Measurements from ENCODE around the gene BLMH. TPM values are rescaled to one million over a fixed set of nuclear protein-coding genes. Genes with fewer than 3 reads are reported as not detected.

Gene BLMH
- polyA plus RNA-seq, 1 of the 3 experiments (the other 2 are of a cell fraction): 19.4 TPM

DNA sequence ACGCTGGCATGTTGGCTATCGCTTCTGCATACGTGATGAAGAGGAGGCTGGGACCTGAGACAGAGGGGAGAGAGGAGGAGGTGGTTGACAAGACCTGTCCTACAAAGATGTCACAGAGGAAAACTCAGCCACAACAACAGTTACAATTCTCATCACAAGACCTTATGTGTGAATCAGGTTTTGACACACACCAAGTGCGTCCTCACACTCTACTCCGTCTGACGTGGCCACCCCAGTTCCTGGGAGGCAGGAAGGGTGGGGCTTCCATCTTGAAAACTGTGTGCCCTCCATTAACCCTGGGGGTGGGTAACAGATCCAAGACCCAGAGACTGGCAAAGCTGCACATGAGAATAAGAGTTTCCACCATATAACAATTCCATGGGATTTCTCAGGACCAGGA lies 80.4 kb downstream of the BLMH start:
- Histone ChIP-seq H3K27me3 (ENCODE audit: insufficient read depth) (no peaks in the 10 kb centered on the region), H3K4me3 (ENCODE audit: low read depth in 2 of 2, low read length in 1 of 2) (no peak overlapping the region), H3K27ac (ENCODE audit: low read depth in 2 of 2, low read length in 1 of 2) (no peak overlapping the region), H3F3A (replicated peaks; ENCODE audit: insufficient read depth) (no peaks in the 10 kb centered on the region), H3K4me1 (ENCODE audit: control insufficient read depth in 1 of 2, insufficient read depth in 2 of 2, low read depth in 1 of 2, low read length in 1 of 2) (no peaks in the 10 kb centered on the region), H2AFZ (ENCODE audit: low read depth) (no peak overlapping the region), H3K9me2 (no peaks in the 10 kb centered on the region), H3K9ac (no peak overlapping the region), H4K20me1 (ENCODE audit: insufficient read depth) (no peaks in the 10 kb centered on the region), H3K4me2 (no peak overlapping the region), H3K79me2 (ENCODE audit: insufficient read depth) (no peaks in the 10 kb centered on the region), H3K9me3 (no peaks in the 10 kb centered on the region), H3K36me3 (replicated peaks in 1 of 2; ENCODE audit: control insufficient read depth in 1 of 2, insufficient read depth in 2 of 2, low read length in 1 of 2) (no peaks in the 10 kb centered on the region)
- WGBS (ENCODE audit: low lambda C conversion rate): 90% methylated on average over 3 of the region's 6 CpGs
- CTCF ChIA-PET: interaction anchor here (1.3 kb wide), 1 partner anchor 10 kb away, joined by 3 read pairs; no protein-coding TSS in a partner anchor
- TF ChIP-seq, protein P1, sequence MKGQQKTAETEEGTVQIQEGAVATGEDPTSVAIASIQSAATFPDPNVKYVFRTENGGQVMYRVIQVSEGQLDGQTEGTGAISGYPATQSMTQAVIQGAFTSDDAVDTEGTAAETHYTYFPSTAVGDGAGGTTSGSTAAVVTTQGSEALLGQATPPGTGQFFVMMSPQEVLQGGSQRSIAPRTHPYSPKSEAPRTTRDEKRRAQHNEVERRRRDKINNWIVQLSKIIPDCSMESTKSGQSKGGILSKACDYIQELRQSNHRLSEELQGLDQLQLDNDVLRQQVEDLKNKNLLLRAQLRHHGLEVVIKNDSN (IDR thresholded peaks at IDR 0.05; ENCODE audit: borderline replicate concordance, low read depth): no peak
- TF ChIP-seq FOSL2 (IDR thresholded peaks at IDR 0.05; ENCODE audit: borderline replicate concordance, low read depth): no peak
- TF ChIP-seq RXRA (IDR thresholded peaks at IDR 0.05; ENCODE audit: borderline replicate concordance, low read depth): no peak
- TF ChIP-seq, protein P2, sequence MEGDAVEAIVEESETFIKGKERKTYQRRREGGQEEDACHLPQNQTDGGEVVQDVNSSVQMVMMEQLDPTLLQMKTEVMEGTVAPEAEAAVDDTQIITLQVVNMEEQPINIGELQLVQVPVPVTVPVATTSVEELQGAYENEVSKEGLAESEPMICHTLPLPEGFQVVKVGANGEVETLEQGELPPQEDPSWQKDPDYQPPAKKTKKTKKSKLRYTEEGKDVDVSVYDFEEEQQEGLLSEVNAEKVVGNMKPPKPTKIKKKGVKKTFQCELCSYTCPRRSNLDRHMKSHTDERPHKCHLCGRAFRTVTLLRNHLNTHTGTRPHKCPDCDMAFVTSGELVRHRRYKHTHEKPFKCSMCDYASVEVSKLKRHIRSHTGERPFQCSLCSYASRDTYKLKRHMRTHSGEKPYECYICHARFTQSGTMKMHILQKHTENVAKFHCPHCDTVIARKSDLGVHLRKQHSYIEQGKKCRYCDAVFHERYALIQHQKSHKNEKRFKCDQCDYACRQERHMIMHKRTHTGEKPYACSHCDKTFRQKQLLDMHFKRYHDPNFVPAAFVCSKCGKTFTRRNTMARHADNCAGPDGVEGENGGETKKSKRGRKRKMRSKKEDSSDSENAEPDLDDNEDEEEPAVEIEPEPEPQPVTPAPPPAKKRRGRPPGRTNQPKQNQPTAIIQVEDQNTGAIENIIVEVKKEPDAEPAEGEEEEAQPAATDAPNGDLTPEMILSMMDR (IDR thresholded peaks at IDR 0.05): no peak
- TF ChIP-seq, protein P3, sequence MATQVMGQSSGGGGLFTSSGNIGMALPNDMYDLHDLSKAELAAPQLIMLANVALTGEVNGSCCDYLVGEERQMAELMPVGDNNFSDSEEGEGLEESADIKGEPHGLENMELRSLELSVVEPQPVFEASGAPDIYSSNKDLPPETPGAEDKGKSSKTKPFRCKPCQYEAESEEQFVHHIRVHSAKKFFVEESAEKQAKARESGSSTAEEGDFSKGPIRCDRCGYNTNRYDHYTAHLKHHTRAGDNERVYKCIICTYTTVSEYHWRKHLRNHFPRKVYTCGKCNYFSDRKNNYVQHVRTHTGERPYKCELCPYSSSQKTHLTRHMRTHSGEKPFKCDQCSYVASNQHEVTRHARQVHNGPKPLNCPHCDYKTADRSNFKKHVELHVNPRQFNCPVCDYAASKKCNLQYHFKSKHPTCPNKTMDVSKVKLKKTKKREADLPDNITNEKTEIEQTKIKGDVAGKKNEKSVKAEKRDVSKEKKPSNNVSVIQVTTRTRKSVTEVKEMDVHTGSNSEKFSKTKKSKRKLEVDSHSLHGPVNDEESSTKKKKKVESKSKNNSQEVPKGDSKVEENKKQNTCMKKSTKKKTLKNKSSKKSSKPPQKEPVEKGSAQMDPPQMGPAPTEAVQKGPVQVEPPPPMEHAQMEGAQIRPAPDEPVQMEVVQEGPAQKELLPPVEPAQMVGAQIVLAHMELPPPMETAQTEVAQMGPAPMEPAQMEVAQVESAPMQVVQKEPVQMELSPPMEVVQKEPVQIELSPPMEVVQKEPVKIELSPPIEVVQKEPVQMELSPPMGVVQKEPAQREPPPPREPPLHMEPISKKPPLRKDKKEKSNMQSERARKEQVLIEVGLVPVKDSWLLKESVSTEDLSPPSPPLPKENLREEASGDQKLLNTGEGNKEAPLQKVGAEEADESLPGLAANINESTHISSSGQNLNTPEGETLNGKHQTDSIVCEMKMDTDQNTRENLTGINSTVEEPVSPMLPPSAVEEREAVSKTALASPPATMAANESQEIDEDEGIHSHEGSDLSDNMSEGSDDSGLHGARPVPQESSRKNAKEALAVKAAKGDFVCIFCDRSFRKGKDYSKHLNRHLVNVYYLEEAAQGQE (IDR thresholded peaks at IDR 0.05; ENCODE audit: low read depth, low read length): no peak
- TF ChIP-seq, protein P4, sequence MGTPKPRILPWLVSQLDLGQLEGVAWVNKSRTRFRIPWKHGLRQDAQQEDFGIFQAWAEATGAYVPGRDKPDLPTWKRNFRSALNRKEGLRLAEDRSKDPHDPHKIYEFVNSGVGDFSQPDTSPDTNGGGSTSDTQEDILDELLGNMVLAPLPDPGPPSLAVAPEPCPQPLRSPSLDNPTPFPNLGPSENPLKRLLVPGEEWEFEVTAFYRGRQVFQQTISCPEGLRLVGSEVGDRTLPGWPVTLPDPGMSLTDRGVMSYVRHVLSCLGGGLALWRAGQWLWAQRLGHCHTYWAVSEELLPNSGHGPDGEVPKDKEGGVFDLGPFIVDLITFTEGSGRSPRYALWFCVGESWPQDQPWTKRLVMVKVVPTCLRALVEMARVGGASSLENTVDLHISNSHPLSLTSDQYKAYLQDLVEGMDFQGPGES (IDR thresholded peaks at IDR 0.05; ENCODE audit: low read depth, low read length): no peak
- TF ChIP-seq FOXJ3 (CRISPR knock-in tag; IDR thresholded peaks at IDR 0.05): no peak
- TF ChIP-seq, protein P5, sequence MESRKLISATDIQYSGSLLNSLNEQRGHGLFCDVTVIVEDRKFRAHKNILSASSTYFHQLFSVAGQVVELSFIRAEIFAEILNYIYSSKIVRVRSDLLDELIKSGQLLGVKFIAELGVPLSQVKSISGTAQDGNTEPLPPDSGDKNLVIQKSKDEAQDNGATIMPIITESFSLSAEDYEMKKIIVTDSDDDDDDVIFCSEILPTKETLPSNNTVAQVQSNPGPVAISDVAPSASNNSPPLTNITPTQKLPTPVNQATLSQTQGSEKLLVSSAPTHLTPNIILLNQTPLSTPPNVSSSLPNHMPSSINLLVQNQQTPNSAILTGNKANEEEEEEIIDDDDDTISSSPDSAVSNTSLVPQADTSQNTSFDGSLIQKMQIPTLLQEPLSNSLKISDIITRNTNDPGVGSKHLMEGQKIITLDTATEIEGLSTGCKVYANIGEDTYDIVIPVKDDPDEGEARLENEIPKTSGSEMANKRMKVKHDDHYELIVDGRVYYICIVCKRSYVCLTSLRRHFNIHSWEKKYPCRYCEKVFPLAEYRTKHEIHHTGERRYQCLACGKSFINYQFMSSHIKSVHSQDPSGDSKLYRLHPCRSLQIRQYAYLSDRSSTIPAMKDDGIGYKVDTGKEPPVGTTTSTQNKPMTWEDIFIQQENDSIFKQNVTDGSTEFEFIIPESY (IDR thresholded peaks at IDR 0.05; ENCODE audit: borderline replicate concordance, low read depth): no peak
- TF ChIP-seq JUND (IDR thresholded peaks at IDR 0.05): no peak
- no peak for TF ChIP-seq SMC3 (IDR thresholded peaks at IDR 0.05; ENCODE audit: low read depth, low read length)
- no peak for TF ChIP-seq ELF1 (IDR thresholded peaks at IDR 0.05)
- TF ChIP-seq, protein P6, sequence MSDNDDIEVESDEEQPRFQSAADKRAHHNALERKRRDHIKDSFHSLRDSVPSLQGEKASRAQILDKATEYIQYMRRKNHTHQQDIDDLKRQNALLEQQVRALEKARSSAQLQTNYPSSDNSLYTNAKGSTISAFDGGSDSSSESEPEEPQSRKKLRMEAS (IDR thresholded peaks at IDR 0.05; ENCODE audit: low read depth): no peak
- TF ChIP-seq, protein P7, sequence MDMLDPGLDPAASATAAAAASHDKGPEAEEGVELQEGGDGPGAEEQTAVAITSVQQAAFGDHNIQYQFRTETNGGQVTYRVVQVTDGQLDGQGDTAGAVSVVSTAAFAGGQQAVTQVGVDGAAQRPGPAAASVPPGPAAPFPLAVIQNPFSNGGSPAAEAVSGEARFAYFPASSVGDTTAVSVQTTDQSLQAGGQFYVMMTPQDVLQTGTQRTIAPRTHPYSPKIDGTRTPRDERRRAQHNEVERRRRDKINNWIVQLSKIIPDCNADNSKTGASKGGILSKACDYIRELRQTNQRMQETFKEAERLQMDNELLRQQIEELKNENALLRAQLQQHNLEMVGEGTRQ (IDR thresholded peaks at IDR 0.05; ENCODE audit: borderline replicate concordance, low read depth, low read length): no peak
- TF ChIP-seq, protein P8, sequence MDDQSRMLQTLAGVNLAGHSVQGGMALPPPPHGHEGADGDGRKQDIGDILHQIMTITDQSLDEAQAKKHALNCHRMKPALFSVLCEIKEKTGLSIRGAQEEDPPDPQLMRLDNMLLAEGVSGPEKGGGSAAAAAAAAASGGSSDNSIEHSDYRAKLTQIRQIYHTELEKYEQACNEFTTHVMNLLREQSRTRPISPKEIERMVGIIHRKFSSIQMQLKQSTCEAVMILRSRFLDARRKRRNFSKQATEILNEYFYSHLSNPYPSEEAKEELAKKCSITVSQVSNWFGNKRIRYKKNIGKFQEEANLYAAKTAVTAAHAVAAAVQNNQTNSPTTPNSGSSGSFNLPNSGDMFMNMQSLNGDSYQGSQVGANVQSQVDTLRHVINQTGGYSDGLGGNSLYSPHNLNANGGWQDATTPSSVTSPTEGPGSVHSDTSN (IDR thresholded peaks at IDR 0.05): no peak
- TF ChIP-seq MEF2A (IDR thresholded peaks at IDR 0.05; ENCODE audit: borderline replicate concordance, low read depth): no peak
- no peak for TF ChIP-seq EP300 (IDR thresholded peaks at IDR 0.05; ENCODE audit: borderline replicate concordance in 1 of 2, low read depth in 1 of 2, low read length in 1 of 2)
- TF ChIP-seq NRF1 (IDR thresholded peaks at IDR 0.05; ENCODE audit: low read depth, low read length): no peak
- TF ChIP-seq YY1 (IDR thresholded peaks at IDR 0.05; ENCODE audit: low read depth): no peak
- TF ChIP-seq TCF12 (IDR thresholded peaks at IDR 0.05): no peak
- POLR2A ChIA-PET: no interaction called here
- no peak for DNase-seq
